Measurements from ENCODE around the gene CECR2.

Gene CECR2

GRCh38 chr22:17430412-17430811 is 61.2 kb downstream of the CECR2 start:
- TF ChIP-seq, protein P1, sequence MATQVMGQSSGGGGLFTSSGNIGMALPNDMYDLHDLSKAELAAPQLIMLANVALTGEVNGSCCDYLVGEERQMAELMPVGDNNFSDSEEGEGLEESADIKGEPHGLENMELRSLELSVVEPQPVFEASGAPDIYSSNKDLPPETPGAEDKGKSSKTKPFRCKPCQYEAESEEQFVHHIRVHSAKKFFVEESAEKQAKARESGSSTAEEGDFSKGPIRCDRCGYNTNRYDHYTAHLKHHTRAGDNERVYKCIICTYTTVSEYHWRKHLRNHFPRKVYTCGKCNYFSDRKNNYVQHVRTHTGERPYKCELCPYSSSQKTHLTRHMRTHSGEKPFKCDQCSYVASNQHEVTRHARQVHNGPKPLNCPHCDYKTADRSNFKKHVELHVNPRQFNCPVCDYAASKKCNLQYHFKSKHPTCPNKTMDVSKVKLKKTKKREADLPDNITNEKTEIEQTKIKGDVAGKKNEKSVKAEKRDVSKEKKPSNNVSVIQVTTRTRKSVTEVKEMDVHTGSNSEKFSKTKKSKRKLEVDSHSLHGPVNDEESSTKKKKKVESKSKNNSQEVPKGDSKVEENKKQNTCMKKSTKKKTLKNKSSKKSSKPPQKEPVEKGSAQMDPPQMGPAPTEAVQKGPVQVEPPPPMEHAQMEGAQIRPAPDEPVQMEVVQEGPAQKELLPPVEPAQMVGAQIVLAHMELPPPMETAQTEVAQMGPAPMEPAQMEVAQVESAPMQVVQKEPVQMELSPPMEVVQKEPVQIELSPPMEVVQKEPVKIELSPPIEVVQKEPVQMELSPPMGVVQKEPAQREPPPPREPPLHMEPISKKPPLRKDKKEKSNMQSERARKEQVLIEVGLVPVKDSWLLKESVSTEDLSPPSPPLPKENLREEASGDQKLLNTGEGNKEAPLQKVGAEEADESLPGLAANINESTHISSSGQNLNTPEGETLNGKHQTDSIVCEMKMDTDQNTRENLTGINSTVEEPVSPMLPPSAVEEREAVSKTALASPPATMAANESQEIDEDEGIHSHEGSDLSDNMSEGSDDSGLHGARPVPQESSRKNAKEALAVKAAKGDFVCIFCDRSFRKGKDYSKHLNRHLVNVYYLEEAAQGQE (IDR thresholded peaks at IDR 0.05; ENCODE audit: low read depth): no peak
- TF ChIP-seq TCF12 (IDR thresholded peaks at IDR 0.05; ENCODE audit: low read depth): no peak
- no peak for TF ChIP-seq CREB1 (IDR thresholded peaks at IDR 0.05; ENCODE audit: low read depth)
- no peak for TF ChIP-seq EGR1 (IDR thresholded peaks at IDR 0.05)
- no peak for TF ChIP-seq YY1 (IDR thresholded peaks at IDR 0.05; ENCODE audit: low read depth)
- no peak for TF ChIP-seq NFIC (IDR thresholded peaks at IDR 0.05)
- TF ChIP-seq, protein P2, sequence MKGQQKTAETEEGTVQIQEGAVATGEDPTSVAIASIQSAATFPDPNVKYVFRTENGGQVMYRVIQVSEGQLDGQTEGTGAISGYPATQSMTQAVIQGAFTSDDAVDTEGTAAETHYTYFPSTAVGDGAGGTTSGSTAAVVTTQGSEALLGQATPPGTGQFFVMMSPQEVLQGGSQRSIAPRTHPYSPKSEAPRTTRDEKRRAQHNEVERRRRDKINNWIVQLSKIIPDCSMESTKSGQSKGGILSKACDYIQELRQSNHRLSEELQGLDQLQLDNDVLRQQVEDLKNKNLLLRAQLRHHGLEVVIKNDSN (IDR thresholded peaks at IDR 0.05): no peak
- TF ChIP-seq RAD21 (IDR thresholded peaks at IDR 0.05; ENCODE audit: low read depth): no peak
- no peak for TF ChIP-seq TAF1 (IDR thresholded peaks at IDR 0.05; ENCODE audit: low read depth)
- TF ChIP-seq TEAD4 (IDR thresholded peaks at IDR 0.05): no peak
- TF ChIP-seq MAX (IDR thresholded peaks at IDR 0.05): no peak
- TF ChIP-seq CEBPB (IDR thresholded peaks at IDR 0.05): no peak
- TF ChIP-seq EP300 (IDR thresholded peaks at IDR 0.05; ENCODE audit: borderline replicate concordance): no peak
- no peak for TF ChIP-seq ZBTB7A (IDR thresholded peaks at IDR 0.05; ENCODE audit: low read depth)
- TF ChIP-seq FOXM1 (IDR thresholded peaks at IDR 0.05; ENCODE audit: borderline replicate concordance, low read depth): no peak

DNA sequence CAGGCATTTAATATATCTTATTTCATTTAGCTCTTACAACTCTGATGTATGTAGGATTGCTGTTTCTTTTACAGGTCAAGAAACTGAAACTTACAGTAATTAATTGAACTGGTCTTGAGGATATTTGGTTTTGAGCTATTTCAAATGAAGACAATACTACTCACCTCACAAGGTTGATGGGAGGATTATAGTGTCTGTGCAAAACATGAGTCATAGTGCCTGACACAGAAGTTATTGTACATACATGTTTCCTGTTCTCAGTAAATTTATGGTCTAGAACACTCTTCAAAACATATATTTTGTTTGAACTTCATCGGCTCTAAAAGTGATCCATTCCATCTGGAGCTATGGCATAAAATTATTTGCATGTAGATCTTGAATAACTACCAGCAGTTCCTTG is 61.9 kb downstream of the CECR2 start:
- TF ChIP-seq, protein P2 (IDR thresholded peaks at IDR 0.05): no peak
- TF ChIP-seq ZBTB7A (IDR thresholded peaks at IDR 0.05; ENCODE audit: low read depth) (no peak), TCF12 (IDR thresholded peaks at IDR 0.05; ENCODE audit: low read depth) (no peak), TEAD4 (IDR thresholded peaks at IDR 0.05) (no peak), EGR1 (IDR thresholded peaks at IDR 0.05) (no peak), NFIC (IDR thresholded peaks at IDR 0.05) (no peak), CEBPB (IDR thresholded peaks at IDR 0.05) (no peak), CREB1 (IDR thresholded peaks at IDR 0.05; ENCODE audit: low read depth) (no peak), RAD21 (IDR thresholded peaks at IDR 0.05; ENCODE audit: low read depth) (no peak), YY1 (IDR thresholded peaks at IDR 0.05; ENCODE audit: low read depth) (no peak), MAX (IDR thresholded peaks at IDR 0.05) (no peak), TAF1 (IDR thresholded peaks at IDR 0.05; ENCODE audit: low read depth) (no peak), EP300 (IDR thresholded peaks at IDR 0.05; ENCODE audit: borderline replicate concordance) (no peak)
- TF ChIP-seq, protein P1 (IDR thresholded peaks at IDR 0.05; ENCODE audit: low read depth): no peak

DNA sequence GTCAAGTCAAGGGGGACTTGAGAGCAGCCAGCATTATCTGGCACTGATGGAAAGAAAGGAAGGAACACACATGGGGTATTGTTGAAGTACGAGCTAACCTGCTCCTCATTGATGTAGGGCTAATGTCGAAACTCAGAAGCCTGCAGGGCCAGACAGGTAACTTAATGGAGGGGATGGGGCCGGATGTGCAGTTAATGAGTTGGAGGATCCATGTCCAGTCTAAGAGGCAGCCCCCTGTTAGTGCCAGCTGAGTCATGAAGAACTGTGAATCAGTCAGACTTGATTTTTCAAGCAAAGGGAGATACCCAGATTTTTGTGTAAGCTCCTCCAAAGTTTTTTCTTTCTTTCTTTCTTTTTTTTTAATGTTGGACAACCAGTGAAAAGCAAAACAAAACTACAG is 65.6 kb downstream of the CECR2 start:
- TF ChIP-seq ZBTB7A (IDR thresholded peaks at IDR 0.05; ENCODE audit: low read depth): no peak
- no peak for TF ChIP-seq CREB1 (IDR thresholded peaks at IDR 0.05; ENCODE audit: low read depth)
- no peak for TF ChIP-seq NFIC (IDR thresholded peaks at IDR 0.05)
- TF ChIP-seq TCF12 (IDR thresholded peaks at IDR 0.05; ENCODE audit: low read depth): no peak
- TF ChIP-seq, protein P2 (IDR thresholded peaks at IDR 0.05): no peak
- TF ChIP-seq FOXM1 (IDR thresholded peaks at IDR 0.05; ENCODE audit: borderline replicate concordance, low read depth): no peak
- TF ChIP-seq TEAD4 (IDR thresholded peaks at IDR 0.05): no peak
- TF ChIP-seq CEBPB (IDR thresholded peaks at IDR 0.05): no peak
- TF ChIP-seq EP300 (IDR thresholded peaks at IDR 0.05; ENCODE audit: borderline replicate concordance): no peak
- TF ChIP-seq MAX (IDR thresholded peaks at IDR 0.05): no peak
- TF ChIP-seq, protein P1 (IDR thresholded peaks at IDR 0.05; ENCODE audit: low read depth): no peak
- TF ChIP-seq TAF1 (IDR thresholded peaks at IDR 0.05; ENCODE audit: low read depth): no peak
- no peak for TF ChIP-seq YY1 (IDR thresholded peaks at IDR 0.05; ENCODE audit: low read depth)
- TF ChIP-seq RAD21 (IDR thresholded peaks at IDR 0.05; ENCODE audit: low read depth): no peak
- TF ChIP-seq EGR1 (IDR thresholded peaks at IDR 0.05): no peak
